K562 (cell line): ENCODE measurements around the gene SACS. TPM values are rescaled to one million over a fixed set of nuclear protein-coding genes. Genes with fewer than 3 reads are reported as not detected.

Source experiments
- ATAC-seq: fragments of 200-7000 bp; cut with Tn5 transposase; 3 replicates; pipeline ENCODE4 v1.9.1; 2020; ENCODE audit warnings: moderate library complexity
- BruUV-seq: library from RNA; stranded (reverse); fragments of 400-500 nt; replicated peaks from 2 replicates; lab custom pipeline; 2021; lab: Mats Ljungman, UMichigan
- CTCF ChIA-PET: fragments of 300-600 bp; formaldehyde crosslinking; extraction: SDS; loops from one replicate; lab custom pipeline; 2021; ENCODE audit warnings: low intra/inter-chr PET ratio; lab: Yijun Ruan, JAX
- POLR2A ChIA-PET: fragments of 300-600, 350-650 bp; sonication (Branson Sonifier 250); formaldehyde crosslinking; extraction: SDS; loops from one replicate; lab custom pipeline; 2021; ENCODE audit warnings: antibody characterized with exemption, inconsistent platforms; lab: Yijun Ruan, JAX
- DNase-seq, 4 experiments: peaks; one replicate each; pipeline versions ENCODE4 v3.0.0 to v3.0.0-alpha.2; 2011 to 2018; ENCODE audit warnings: low spot score in 3 of 4, mixed read lengths in 3 of 4; ENCODE audit errors: extremely low read depth in 1 of 4
- FAIRE-seq: peaks from 2 replicates; lab custom pipeline; 2011; peaks lifted over from hg19 to GRCh38; lab: Jason Lieb, UNC
- H2AFZ ChIP-seq: 2 replicates; pipeline ENCODE4 v1.6.0; 2011; ENCODE audit warnings: low read depth, low read length, control low read depth, inconsistent platforms
- H3K27ac ChIP-seq: fragments of 200-600 bp; 3 replicates; pipeline ENCODE4 v1.8.0; 2011; ENCODE audit warnings: low read depth, mild to moderate bottlenecking, control low read depth, inconsistent platforms, low read length, moderate library complexity, mixed read lengths; ENCODE audit errors: extremely low read depth
- H3K27me3 ChIP-seq, 2 experiments: fragments of 300-600 bp in 1 of 2; 2 replicates in 1 of 2; 3 replicates in 1 of 2; pipeline versions ENCODE4 v1.6.0 to v1.8.0; 2011; ENCODE audit warnings: inconsistent platforms in 2 of 2, low read length in 2 of 2, mild to moderate bottlenecking in 1 of 2, mixed read lengths in 1 of 2, moderate library complexity in 1 of 2; ENCODE audit not compliant: control insufficient read depth in 2 of 2, insufficient read depth in 2 of 2
- H3K36me3 ChIP-seq: fragments of 300-600 bp; 3 replicates; pipeline ENCODE4 v1.8.0; 2011; ENCODE audit warnings: mild to moderate bottlenecking, low read length, inconsistent platforms; ENCODE audit not compliant: control insufficient read depth, insufficient read depth
- H3K4me1 ChIP-seq, 2 experiments: fragments of 200-600 bp in 1 of 2; replicated peaks in 1 of 2; 2 replicates in 1 of 2; 3 replicates in 1 of 2; pipeline versions ENCODE4 v1.5.1 to v1.8.0; 2011; ENCODE audit warnings: inconsistent platforms in 2 of 2, low read length in 2 of 2, mild to moderate bottlenecking in 1 of 2, mixed read lengths in 1 of 2, moderate library complexity in 1 of 2; ENCODE audit not compliant: control insufficient read depth in 2 of 2, insufficient read depth in 2 of 2
- H3K4me2 ChIP-seq: 2 replicates; pipeline ENCODE4 v1.6.1; 2011; ENCODE audit warnings: low read length, control low read depth, inconsistent platforms, mixed read lengths; ENCODE audit not compliant: insufficient read depth
- H3K4me3 ChIP-seq: fragments of 200-600 bp; sonication (generic), shearing (Covaris generic); 2 replicates; pipeline ENCODE4 v1.5.1; 2016; ENCODE audit warnings: control low read depth, inconsistent platforms
- H3K79me2 ChIP-seq: fragments of 200-600 bp; 3 replicates; pipeline ENCODE4 v1.8.0; 2011; ENCODE audit warnings: low read length, inconsistent platforms; ENCODE audit not compliant: control insufficient read depth, insufficient read depth
- H3K9ac ChIP-seq, 2 experiments: 2 replicates each; pipeline versions ENCODE4 v1.6.0 to v1.6.1; 2011; ENCODE audit warnings: low read depth in 2 of 2, low read length in 2 of 2, control low read depth in 1 of 2, inconsistent platforms in 1 of 2, mild to moderate bottlenecking in 1 of 2, mixed read lengths in 1 of 2; ENCODE audit not compliant: insufficient read depth in 1 of 2
- H3K9me1 ChIP-seq: one replicate; pipeline ENCODE4 v1.6.0; 2011; ENCODE audit warnings: inconsistent platforms, mild to moderate bottlenecking, low read length, moderate library complexity; ENCODE audit not compliant: control insufficient read depth, insufficient read depth
- H3K9me3 ChIP-seq: replicated peaks from 2 replicates; pipeline ENCODE4 v1.5.1; 2011; ENCODE audit warnings: low read depth, low read length, inconsistent platforms; ENCODE audit not compliant: control insufficient read depth, insufficient read depth
- H4K20me1 ChIP-seq: replicated peaks from 2 replicates; pipeline ENCODE4 v1.6.1; 2011; ENCODE audit warnings: low read length, inconsistent platforms, mixed read lengths; ENCODE audit not compliant: control insufficient read depth, insufficient read depth
- DEAF1 ChIP-seq: fragments of 450-650 bp; formaldehyde crosslinking; IDR thresholded peaks from 2 replicates; pipeline ENCODE4 v1.4.0; 2020; ENCODE audit warnings: mild to moderate bottlenecking, moderate library complexity
- GTF2A2 ChIP-seq: IDR thresholded peaks from 2 replicates; pipeline ENCODE4 v1.6.1; 2016; ENCODE audit warnings: mild to moderate bottlenecking, missing genetic modification characterization, missing compliant biosample characterization
- KLF10 ChIP-seq: fragments of 250-450 bp; sonication (Bioruptor Pico); IDR thresholded peaks from 2 replicates; pipeline ENCODE4 v1.6.1; 2021; ENCODE audit warnings: matching md5 sums
- KLF16 ChIP-seq: IDR thresholded peaks from 2 replicates; pipeline ENCODE4 v1.6.1; 2016; ENCODE audit warnings: antibody characterized with exemption
- MED1 ChIP-seq: sonication (generic); formaldehyde crosslinking; IDR thresholded peaks from 2 replicates; pipeline ENCODE4 v1.8.1; 2023; ENCODE audit warnings: missing genetic modification reagents, borderline replicate concordance
- POLR3A ChIP-seq: IDR thresholded peaks from 2 replicates; pipeline ENCODE4 v1.6.1; 2011; ENCODE audit warnings: borderline replicate concordance, mild to moderate bottlenecking, moderate library complexity; ENCODE audit not compliant: insufficient read length, insufficient read depth; ENCODE audit errors: extremely low read depth
- RNF2 ChIP-seq: sonication (generic); IDR thresholded peaks from 2 replicates; pipeline ENCODE4 v1.6.1; 2016
- SRSF7 ChIP-seq: fragments of 200-400 bp; formaldehyde crosslinking; optimal IDR thresholded peaks from 2 replicates; pipeline ENCODE3; 2017; ENCODE audit warnings: mild to moderate bottlenecking, low read depth, low read length
- TCF7L2 ChIP-seq: fragments of 150-350 bp; IDR thresholded peaks from 2 replicates; pipeline ENCODE4 v1.6.1; 2016; ENCODE audit warnings: low read depth, mild to moderate bottlenecking, low read length, moderate library complexity
- ZKSCAN1 ChIP-seq: fragments of 150-350 bp; IDR thresholded peaks from 2 replicates; pipeline ENCODE4 v1.6.1; 2016; ENCODE audit warnings: low read depth, low read length
- ZNF79 ChIP-seq: fragments of 250-450 bp; sonication (Bioruptor Pico); IDR thresholded peaks from 2 replicates; pipeline ENCODE4 v1.4.0; 2020; ENCODE audit warnings: low read depth, mild to moderate bottlenecking, moderate library complexity
- WGBS: fragments of 100-300 bp; shearing (Covaris generic); methylation state at CpG from one replicate; pipeline ENCODE4 v1.1.6; 2016; ENCODE audit warnings: low coverage, mixed read lengths; ENCODE audit not compliant: insufficient coverage; ENCODE audit errors: missing lambda C conversion rate; 5-methylcytosine and 5-hydroxymethylcytosine counted together
- in situ Hi-C: fragments of 300-500 bp; cut with MboI; formaldehyde crosslinking; loops from 4 replicates; pipeline ENCODE4 v1.15.0; 2018; ENCODE audit warnings: inconsistent platforms, mixed read lengths
- intact Hi-C: fragments of 100-400 bp; cut with micrococcal nuclease; formaldehyde crosslinking; loops from 2 replicates; pipeline ENCODE4 v1.14.2; 2022
- polyA plus RNA-seq, 8 experiments: library from polyadenylated mRNA; depleted of rRNA in 4 of 8; stranded (reverse) in 5 of 8; unstranded in 3 of 8; fragments of >200 nt; fragmentation: Nextera tagmentation in 2 of 8; fragmentation: Illumina TruSeq in 1 of 8; extraction: Ambion mirVana in 2 of 8; extraction: Trizol in 1 of 8; gene quantifications; 2 replicates each; pipeline versions ENCODE4 v1.2.1 to v1.2.3, GENCODE V29; 2011 to 2014; ENCODE audit warnings: inconsistent platforms in 1 of 8, missing spikeins in 1 of 8
- total RNA-seq, 7 experiments: library from RNA; depleted of rRNA in 6 of 7; stranded (reverse); fragments of >200 nt in 6 of 7; fragmentation: Illumina TruSeq in 2 of 7; extraction: Trizol in 2 of 7; gene quantifications; 2 replicates each; pipeline versions ENCODE4 v1.2.1 to v1.2.3, GENCODE V29; 2011 to 2021; ENCODE audit warnings: low replicate concordance in 1 of 7
- TF ChIP-seq, protein P1 (sequence below): fragments of 450-650 bp; IDR thresholded peaks from 2 replicates; pipeline ENCODE4 v1.6.1; 2016; ENCODE audit warnings: low read depth
- TF ChIP-seq, protein P2 (sequence below): fragments of 250-450 bp; sonication (Bioruptor Pico); IDR thresholded peaks from 2 replicates; pipeline ENCODE4 v1.8.0; 2022; ENCODE audit warnings: inconsistent platforms

The SACS gene
- total and polyA plus RNA-seq, 9 of the 15 experiments (the other 6 are each of a cell fraction or from before 2014, with no cell fraction given), result 4.7 to 28.2 (median 18.9) TPM

GRCh38 chr13:23359882-23360281 lies 73.6 kb downstream of the SACS start:
- POLR2A ChIA-PET, result no interaction called here
- Histone ChIP-seq H3K4me3 (no peak overlapping the region), H3K9me1 (no peaks in the 10 kb centered on the region), H4K20me1 (no peaks in the 10 kb centered on the region), H3K27ac (no peak overlapping the region), H3K4me2 (no peak overlapping the region), H3K4me1 (no peaks in the 10 kb centered on the region), H2AFZ (no peak overlapping the region), H3K27me3 (no peaks in the 10 kb centered on the region), H3K9ac (no peak overlapping the region), H3K36me3 (peaks cover 62% of the 10 kb centered on the region; the same call in 2 of the 3 replicates), H3K9me3 (no peaks in the 10 kb centered on the region), H3K79me2 (no peaks in the 10 kb centered on the region)
- no TSS peak for BruUV-seq
- WGBS, result 89% methylated on average over 1 of the region's 1 CpG
- no peak for DNase-seq
- in situ Hi-C loops, result no loop called here
- ATAC-seq, result no peak
- CTCF ChIA-PET, result no interaction called here
- intact Hi-C loops, result no loop called here
- FAIRE-seq, result no peak
- TF ChIP-seq KLF10 (CRISPR knock-in tag) (no peak), RNF2 (no peak), ZNF79 (CRISPR knock-in tag) (no peak), MED1 (CRISPR knock-in tag) (no peak), TCF7L2 (no peak), SRSF7 (no peak), DEAF1 (CRISPR knock-in tag) (no peak), KLF16 (no peak), ZKSCAN1 (no peak), POLR3A (no peak), GTF2A2 (tag) (no peak)
- TF ChIP-seq, protein P1, sequence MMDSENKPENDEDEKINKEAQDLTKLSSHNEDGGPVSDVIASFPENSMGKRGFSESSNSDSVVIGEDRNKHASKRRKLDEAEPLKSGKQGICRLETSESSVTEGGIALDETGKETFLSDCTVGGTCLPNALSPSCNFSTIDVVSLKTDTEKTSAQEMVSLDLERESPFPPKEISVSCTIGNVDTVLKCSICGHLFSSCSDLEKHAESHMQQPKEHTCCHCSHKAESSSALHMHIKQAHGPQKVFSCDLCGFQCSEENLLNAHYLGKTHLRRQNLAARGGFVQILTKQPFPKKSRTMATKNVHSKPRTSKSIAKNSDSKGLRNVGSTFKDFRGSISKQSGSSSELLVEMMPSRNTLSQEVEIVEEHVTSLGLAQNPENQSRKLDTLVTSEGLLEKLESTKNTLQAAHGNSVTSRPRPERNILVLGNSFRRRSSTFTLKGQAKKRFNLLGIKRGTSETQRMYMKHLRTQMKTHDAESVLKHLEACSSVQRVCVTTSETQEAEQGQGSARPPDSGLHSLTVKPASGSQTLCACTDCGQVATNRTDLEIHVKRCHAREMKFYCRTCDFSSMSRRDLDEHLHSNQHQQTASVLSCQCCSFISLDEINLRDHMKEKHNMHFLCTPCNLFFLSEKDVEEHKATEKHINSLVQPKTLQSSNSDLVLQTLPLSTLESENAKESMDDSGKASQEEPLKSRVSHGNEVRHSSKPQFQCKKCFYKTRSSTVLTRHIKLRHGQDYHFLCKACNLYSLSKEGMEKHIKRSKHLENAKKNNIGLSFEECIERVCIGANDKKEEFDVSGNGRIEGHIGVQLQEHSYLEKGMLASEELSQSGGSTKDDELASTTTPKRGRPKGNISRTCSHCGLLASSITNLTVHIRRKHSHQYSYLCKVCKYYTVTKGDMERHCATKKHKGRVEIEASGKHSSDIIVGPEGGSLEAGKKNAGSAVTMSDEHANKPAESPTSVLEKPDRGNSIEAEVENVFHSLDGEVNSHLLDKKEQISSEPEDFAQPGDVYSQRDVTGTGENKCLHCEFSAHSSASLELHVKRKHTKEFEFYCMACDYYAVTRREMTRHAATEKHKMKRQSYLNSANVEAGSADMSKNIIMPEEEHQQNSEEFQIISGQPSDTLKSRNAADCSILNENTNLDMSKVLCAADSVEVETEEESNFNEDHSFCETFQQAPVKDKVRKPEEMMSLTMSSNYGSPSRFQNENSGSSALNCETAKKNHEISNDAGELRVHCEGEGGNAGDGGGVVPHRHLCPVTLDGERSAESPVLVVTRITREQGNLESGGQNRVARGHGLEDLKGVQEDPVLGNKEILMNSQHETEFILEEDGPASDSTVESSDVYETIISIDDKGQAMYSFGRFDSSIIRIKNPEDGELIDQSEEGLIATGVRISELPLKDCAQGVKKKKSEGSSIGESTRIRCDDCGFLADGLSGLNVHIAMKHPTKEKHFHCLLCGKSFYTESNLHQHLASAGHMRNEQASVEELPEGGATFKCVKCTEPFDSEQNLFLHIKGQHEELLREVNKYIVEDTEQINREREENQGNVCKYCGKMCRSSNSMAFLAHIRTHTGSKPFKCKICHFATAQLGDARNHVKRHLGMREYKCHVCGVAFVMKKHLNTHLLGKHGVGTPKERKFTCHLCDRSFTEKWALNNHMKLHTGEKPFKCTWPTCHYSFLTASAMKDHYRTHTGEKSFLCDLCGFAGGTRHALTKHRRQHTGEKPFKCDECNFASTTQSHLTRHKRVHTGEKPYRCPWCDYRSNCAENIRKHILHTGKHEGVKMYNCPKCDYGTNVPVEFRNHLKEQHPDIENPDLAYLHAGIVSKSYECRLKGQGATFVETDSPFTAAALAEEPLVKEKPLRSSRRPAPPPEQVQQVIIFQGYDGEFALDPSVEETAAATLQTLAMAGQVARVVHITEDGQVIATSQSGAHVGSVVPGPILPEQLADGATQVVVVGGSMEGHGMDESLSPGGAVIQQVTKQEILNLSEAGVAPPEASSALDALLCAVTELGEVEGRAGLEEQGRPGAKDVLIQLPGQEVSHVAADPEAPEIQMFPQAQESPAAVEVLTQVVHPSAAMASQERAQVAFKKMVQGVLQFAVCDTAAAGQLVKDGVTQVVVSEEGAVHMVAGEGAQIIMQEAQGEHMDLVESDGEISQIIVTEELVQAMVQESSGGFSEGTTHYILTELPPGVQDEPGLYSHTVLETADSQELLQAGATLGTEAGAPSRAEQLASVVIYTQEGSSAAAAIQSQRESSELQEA, result no peak
- TF ChIP-seq, protein P2, sequence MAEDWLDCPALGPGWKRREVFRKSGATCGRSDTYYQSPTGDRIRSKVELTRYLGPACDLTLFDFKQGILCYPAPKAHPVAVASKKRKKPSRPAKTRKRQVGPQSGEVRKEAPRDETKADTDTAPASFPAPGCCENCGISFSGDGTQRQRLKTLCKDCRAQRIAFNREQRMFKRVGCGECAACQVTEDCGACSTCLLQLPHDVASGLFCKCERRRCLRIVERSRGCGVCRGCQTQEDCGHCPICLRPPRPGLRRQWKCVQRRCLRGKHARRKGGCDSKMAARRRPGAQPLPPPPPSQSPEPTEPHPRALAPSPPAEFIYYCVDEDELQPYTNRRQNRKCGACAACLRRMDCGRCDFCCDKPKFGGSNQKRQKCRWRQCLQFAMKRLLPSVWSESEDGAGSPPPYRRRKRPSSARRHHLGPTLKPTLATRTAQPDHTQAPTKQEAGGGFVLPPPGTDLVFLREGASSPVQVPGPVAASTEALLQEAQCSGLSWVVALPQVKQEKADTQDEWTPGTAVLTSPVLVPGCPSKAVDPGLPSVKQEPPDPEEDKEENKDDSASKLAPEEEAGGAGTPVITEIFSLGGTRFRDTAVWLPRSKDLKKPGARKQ (CRISPR knock-in tag), result no peak
